ENCODE data around the gene SAMD9. TPM values are rescaled to one million over a fixed set of nuclear protein-coding genes. Genes with fewer than 3 reads are reported as not detected.

SAMD9 gene
- polyA plus RNA-seq, 3 donors = 2.9 to 14.7 (median 7.2) TPM

GRCh38 chr7:93148727-93149126 is 30.9 kb upstream of the SAMD9 start:
- no peaks in the 10 kb centered on the region for H3K9me3 ChIP-seq (replicated peaks in 1 of 2; ENCODE audit: control insufficient read depth in 1 of 2, insufficient read depth in 1 of 2, low read length in 2 of 2)
- WGBS (ENCODE audit: insufficient coverage) = 100% methylated on average over 2 of the region's 3 CpGs
- no peak for TF ChIP-seq CTCF (IDR thresholded peaks at IDR 0.05)
- no peak overlapping the region for H3K4me3 Mint-ChIP-seq
- H3K36me3 ChIP-seq (replicated peaks in 1 of 2; ENCODE audit: control insufficient read depth in 1 of 2, insufficient read depth in 2 of 2, low read length in 2 of 2) = peaks cover 9 to 12% of the 10 kb centered on the region in 2 donors
- H2AFZ ChIP-seq (ENCODE audit: insufficient read depth, low read depth, low read length, poor library complexity, severe bottlenecking) = peak overlapping the region; percentile 52
- no peaks in the 10 kb centered on the region for H3K27me3 ChIP-seq (ENCODE audit: control insufficient read depth in 2 of 2, insufficient read depth in 2 of 2, low read length in 2 of 2)
- peak overlapping the region; percentile 42 for H3K9ac ChIP-seq (ENCODE audit: insufficient read depth, low read length, poor library complexity, severe bottlenecking)
- H3K27ac Mint-ChIP-seq = peak overlapping the region; percentile 84 to 94 (median 91)
- H3K4me3 ChIP-seq (replicated peaks in 1 of 3; ENCODE audit: low read depth in 2 of 3, low read length in 3 of 3) = peak overlapping the region in 2 of 3 experiments; percentile 84 to 97
- peaks cover 27% of the 10 kb centered on the region for H3K79me2 ChIP-seq (ENCODE audit: insufficient read depth, low read length)
- no peaks in the 10 kb centered on the region for H4K20me1 ChIP-seq (ENCODE audit: insufficient read depth, low read length)
- H3K4me2 ChIP-seq (replicated peaks; ENCODE audit: extremely low read depth, low read length, poor library complexity, severe bottlenecking) = peak overlapping the region; percentile 91
- no peak for DNase-seq
- peak overlapping the region in 1 of 2 donors; percentile 85 for H3K27ac ChIP-seq (ENCODE audit: low read depth in 1 of 2, low read length in 2 of 2)
- peaks cover 54 to 71% of the 10 kb centered on the region in 2 donors for H3K4me1 ChIP-seq (ENCODE audit: control insufficient read depth in 1 of 2, insufficient read depth in 2 of 2, low read length in 2 of 2)
- peaks cover 5 to 10% of the 10 kb centered on the region in 2 donors for H3K36me3 Mint-ChIP-seq
- peaks cover 0 to 2% (median 0%) of the 10 kb centered on the region in 3 donors for H3K27me3 Mint-ChIP-seq (ENCODE audit: low read depth in 3 of 3)
- peaks cover 58% of the 10 kb centered on the region for H3K4me1 Mint-ChIP-seq
- H3K9me3 Mint-ChIP-seq = peaks cover 0 to 3% (median 0%) of the 10 kb centered on the region in 7 donors
- intact Hi-C loops (cut with micrococcal nuclease) = no loop called here

GRCh38 chr7:93148144-93148543 is 30.4 kb upstream of the SAMD9 start, which contains the start of gene SAMD9L:
Gene SAMD9L, minus strand, starts transcription at chr7:93148385. Its CDS starts 12,414 bp downstream, at chr7:93135971.
- peak within 1 kb of the TSS; percentile 91 for H3K4me2 ChIP-seq (replicated peaks; ENCODE audit: extremely low read depth, low read length, poor library complexity, severe bottlenecking)
- WGBS (ENCODE audit: insufficient coverage) = no CpG with 5 or more reads among the region's 2 CpGs
- peaks cover 58% of the 10 kb centered on the region for H3K4me1 Mint-ChIP-seq

More at GRCh38 chr7:93148144-93148543, 30.4 kb upstream of the SAMD9 start, which contains the start of gene SAMD9L:
- Mint-ChIP-seq H3K36me3 (peaks cover 5 to 10% of the 10 kb centered on the region in 2 donors), H3K9me3 (peaks cover 0 to 3% (median 0%) of the 10 kb centered on the region in 7 donors), H3K27ac (peak within 1 kb of the TSS; percentile 84 to 94 (median 91)), H3K27me3 (ENCODE audit: low read depth in 3 of 3) (peaks cover 0 to 2% (median 0%) of the 10 kb centered on the region in 3 donors), H3K4me3 (peak within 1 kb of the TSS; percentile 80 to 91)
- peaks cover 27% of the 10 kb centered on the region for H3K79me2 ChIP-seq (ENCODE audit: insufficient read depth, low read length)
- H3K27me3 ChIP-seq (ENCODE audit: control insufficient read depth in 2 of 2, insufficient read depth in 2 of 2, low read length in 2 of 2) = no peaks in the 10 kb centered on the region
- intact Hi-C loops (cut with micrococcal nuclease) = no loop called here
- no peaks in the 10 kb centered on the region for H3K9me3 ChIP-seq (replicated peaks in 1 of 2; ENCODE audit: control insufficient read depth in 1 of 2, insufficient read depth in 1 of 2, low read length in 2 of 2)
- peaks cover 54 to 71% of the 10 kb centered on the region in 2 donors for H3K4me1 ChIP-seq (ENCODE audit: control insufficient read depth in 1 of 2, insufficient read depth in 2 of 2, low read length in 2 of 2)
- DNase-seq = peak; percentile 26 to 56 (median 56)
- no peaks in the 10 kb centered on the region for H4K20me1 ChIP-seq (ENCODE audit: insufficient read depth, low read length)
- H3K27ac ChIP-seq (ENCODE audit: low read depth in 1 of 2, low read length in 2 of 2) = peak within 1 kb of the TSS in 1 of 2 donors; percentile 85
- peaks cover 15 to 18% of the 10 kb centered on the region in 2 donors for H3K36me3 ChIP-seq (replicated peaks in 1 of 2; ENCODE audit: control insufficient read depth in 1 of 2, insufficient read depth in 2 of 2, low read length in 2 of 2)
- TF ChIP-seq CTCF (IDR thresholded peaks at IDR 0.05) = no peak
- H2AFZ ChIP-seq (ENCODE audit: insufficient read depth, low read depth, low read length, poor library complexity, severe bottlenecking) = peak within 1 kb of the TSS; percentile 52
- peak within 1 kb of the TSS; percentile 47 to 97 (median 84) for H3K4me3 ChIP-seq (replicated peaks in 1 of 3; ENCODE audit: low read depth in 2 of 3, low read length in 3 of 3)
- peak within 1 kb of the TSS; percentile 42 for H3K9ac ChIP-seq (ENCODE audit: insufficient read depth, low read length, poor library complexity, severe bottlenecking)

Data from CD14-positive monocyte (primary cell).